Panc1 (cell line): ENCODE data around the gene SH3BGR.

ENCODE experiments used
- POLR2AphosphoS5 ChIP-seq: IDR thresholded peaks from 2 replicates; pipeline ENCODE4 v1.6.1; 2012; ENCODE audit warnings: mild to moderate bottlenecking, low read depth, low read length, moderate library complexity
- SIN3A ChIP-seq: IDR thresholded peaks from 2 replicates; pipeline ENCODE4 v1.6.1; 2012; ENCODE audit warnings: low read depth, mild to moderate bottlenecking, low read length, moderate library complexity, borderline replicate concordance; ENCODE audit not compliant: insufficient read depth
- TCF7L2 ChIP-seq: IDR thresholded peaks from 2 replicates; pipeline ENCODE4 v1.6.1; 2011; ENCODE audit warnings: mild to moderate bottlenecking, low read depth, low read length, inconsistent platforms
- TF ChIP-seq, protein P1 (sequence below): fragments of 450-650 bp; IDR thresholded peaks from 2 replicates; pipeline ENCODE4 v1.5.1; 2017; ENCODE audit warnings: mild to moderate bottlenecking
- TF ChIP-seq, protein P2 (sequence below), 2 experiments: IDR thresholded peaks; 2 replicates each; pipeline ENCODE4 v1.6.1; 2011 to 2012; ENCODE audit warnings: low read depth in 2 of 2, control low read depth in 1 of 2, low read length in 1 of 2, mild to moderate bottlenecking in 1 of 2, moderate library complexity in 1 of 2; ENCODE audit not compliant: insufficient read depth in 1 of 2

DNA sequence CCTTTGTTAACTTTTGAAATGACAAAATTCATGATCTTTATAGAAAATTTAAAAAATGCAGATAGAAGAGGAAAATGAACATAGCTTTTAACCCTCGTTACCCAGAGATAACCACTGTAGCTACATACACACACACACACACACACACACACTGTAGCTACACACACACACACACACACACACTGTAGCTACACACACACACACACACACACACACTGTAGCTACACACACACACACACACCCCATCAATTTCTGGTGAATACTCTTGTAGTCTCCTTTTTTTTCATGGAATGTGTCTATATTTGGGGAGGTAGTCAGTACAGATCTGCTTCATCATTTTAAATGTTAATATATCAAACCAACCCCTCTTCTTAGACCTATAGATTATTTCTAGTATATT is 58.5 kb downstream of the SH3BGR start:
- TF ChIP-seq, protein P1, sequence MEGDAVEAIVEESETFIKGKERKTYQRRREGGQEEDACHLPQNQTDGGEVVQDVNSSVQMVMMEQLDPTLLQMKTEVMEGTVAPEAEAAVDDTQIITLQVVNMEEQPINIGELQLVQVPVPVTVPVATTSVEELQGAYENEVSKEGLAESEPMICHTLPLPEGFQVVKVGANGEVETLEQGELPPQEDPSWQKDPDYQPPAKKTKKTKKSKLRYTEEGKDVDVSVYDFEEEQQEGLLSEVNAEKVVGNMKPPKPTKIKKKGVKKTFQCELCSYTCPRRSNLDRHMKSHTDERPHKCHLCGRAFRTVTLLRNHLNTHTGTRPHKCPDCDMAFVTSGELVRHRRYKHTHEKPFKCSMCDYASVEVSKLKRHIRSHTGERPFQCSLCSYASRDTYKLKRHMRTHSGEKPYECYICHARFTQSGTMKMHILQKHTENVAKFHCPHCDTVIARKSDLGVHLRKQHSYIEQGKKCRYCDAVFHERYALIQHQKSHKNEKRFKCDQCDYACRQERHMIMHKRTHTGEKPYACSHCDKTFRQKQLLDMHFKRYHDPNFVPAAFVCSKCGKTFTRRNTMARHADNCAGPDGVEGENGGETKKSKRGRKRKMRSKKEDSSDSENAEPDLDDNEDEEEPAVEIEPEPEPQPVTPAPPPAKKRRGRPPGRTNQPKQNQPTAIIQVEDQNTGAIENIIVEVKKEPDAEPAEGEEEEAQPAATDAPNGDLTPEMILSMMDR, result no peak
- TF ChIP-seq POLR2AphosphoS5 (no peak), TCF7L2 (no peak), SIN3A (no peak)
- TF ChIP-seq, protein P2, sequence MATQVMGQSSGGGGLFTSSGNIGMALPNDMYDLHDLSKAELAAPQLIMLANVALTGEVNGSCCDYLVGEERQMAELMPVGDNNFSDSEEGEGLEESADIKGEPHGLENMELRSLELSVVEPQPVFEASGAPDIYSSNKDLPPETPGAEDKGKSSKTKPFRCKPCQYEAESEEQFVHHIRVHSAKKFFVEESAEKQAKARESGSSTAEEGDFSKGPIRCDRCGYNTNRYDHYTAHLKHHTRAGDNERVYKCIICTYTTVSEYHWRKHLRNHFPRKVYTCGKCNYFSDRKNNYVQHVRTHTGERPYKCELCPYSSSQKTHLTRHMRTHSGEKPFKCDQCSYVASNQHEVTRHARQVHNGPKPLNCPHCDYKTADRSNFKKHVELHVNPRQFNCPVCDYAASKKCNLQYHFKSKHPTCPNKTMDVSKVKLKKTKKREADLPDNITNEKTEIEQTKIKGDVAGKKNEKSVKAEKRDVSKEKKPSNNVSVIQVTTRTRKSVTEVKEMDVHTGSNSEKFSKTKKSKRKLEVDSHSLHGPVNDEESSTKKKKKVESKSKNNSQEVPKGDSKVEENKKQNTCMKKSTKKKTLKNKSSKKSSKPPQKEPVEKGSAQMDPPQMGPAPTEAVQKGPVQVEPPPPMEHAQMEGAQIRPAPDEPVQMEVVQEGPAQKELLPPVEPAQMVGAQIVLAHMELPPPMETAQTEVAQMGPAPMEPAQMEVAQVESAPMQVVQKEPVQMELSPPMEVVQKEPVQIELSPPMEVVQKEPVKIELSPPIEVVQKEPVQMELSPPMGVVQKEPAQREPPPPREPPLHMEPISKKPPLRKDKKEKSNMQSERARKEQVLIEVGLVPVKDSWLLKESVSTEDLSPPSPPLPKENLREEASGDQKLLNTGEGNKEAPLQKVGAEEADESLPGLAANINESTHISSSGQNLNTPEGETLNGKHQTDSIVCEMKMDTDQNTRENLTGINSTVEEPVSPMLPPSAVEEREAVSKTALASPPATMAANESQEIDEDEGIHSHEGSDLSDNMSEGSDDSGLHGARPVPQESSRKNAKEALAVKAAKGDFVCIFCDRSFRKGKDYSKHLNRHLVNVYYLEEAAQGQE (IDR thresholded peaks at IDR 0.05; ENCODE audit: insufficient read depth in 1 of 2, low read depth in 2 of 2, low read length in 1 of 2), result no peak
